ENCODE data around the gene POU2F3.

POU2F3 gene

DNA sequence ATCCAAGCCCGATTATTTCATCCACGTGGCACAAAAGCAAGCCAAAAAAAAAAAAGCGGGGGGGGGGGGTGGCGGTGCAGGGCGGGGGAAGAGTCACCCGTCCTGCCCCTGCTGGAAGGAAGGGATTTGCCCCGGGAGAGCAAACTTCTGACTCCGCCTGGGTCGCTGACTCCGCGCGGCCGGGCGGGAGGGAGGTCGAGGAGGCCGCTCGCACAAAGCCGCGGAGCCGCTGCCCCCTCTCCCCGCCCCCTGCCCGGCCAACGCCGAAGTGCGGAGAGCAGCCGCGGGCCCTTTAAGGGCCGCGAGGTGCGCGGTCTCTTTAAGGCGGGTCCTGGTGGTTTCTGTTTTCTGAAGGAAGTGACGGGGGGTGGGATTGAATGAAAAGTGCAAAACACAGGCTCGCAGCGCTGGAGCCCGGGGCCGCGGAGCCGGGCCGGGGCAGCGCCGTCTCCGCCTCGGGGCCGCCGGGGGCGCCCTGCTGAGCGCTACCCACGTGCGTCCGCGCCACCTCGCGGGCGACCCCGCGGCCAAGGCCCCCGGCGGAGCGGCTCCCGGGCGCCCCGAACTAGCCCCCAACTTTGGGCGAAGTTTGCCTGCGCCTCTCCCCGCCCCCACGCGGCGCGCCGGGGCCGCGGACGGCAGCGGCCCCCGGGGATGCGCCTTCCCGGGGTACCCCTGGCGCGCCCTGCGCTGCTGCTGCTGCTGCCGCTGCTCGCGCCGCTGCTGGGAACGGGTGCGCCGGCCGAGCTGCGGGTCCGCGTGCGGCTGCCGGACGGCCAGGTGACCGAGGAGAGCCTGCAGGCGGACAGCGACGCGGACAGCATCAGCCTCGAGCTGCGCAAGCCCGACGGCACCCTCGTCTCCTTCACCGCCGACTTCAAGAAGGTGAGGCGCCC lies 29.1 kb upstream of the POU2F3 start, which contains the start of gene OAF:
Gene OAF, plus strand, starts transcription at position 407 of the 896 bp plus-strand sequence. Its CDS starts 248 bp downstream, at position 655.
- Histone ChIP-seq H3K4me3 (ENCODE audit: extremely low read depth, insufficient read depth, low read length, poor library complexity, severe bottlenecking) (peak within 1 kb of the TSS; percentile 65), H3K4me1 (ENCODE audit: control insufficient read depth, insufficient read depth, low read length, poor library complexity, severe bottlenecking) (peaks cover 31% of the 10 kb centered on the region), H3K27ac (ENCODE audit: low read depth, low read length, severe bottlenecking) (peak within 1 kb of the TSS; percentile 92), H3K36me3 (ENCODE audit: control insufficient read depth, insufficient read depth, low read length) (peaks cover 17% of the 10 kb centered on the region), H3K9me3 (ENCODE audit: control insufficient read depth, low read length) (no peaks in the 10 kb centered on the region)
- 0 to 1% methylated on average over 71 to 73 of the region's 108 CpGs for WGBS, 2 experiments (ENCODE audit: insufficient coverage in 2 of 2)

DNA sequence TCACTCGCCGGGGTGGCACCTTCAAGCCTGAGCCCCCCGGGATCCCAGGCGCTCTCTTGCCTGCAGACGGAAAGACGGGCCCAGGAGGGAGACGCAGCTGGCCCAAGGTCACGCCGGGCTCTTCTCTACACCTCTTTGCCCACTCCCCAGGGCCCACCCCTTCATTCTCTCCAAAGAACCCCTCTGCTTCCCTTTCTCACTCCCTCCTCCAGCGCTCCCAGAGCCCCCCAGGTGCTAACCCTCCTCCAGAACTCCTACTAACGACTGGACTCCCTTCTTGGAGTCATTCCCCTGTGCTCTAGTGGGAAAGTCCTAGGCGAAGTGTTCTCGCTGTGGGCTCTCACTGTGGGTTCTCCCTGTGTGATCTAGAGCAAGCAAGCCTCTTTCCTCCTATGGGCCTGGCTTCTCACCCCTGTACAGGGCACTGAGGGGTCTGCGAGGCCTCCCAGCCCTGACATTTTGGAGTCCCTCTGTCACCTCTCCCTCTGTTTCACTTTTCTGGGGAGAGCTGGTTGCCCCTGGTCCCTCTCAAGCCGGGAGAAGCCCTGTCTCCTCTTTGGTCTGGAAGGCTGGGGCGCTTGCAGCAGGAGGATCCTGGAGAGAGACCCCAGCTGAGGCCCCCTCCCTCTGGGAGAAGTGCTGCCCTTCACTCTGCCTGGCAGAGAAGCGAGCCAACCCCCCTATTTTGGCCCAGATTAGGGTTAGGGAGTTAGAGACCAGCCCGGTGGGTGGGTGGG lies 28.2 kb upstream of the POU2F3 start:
- Histone ChIP-seq H3K27ac (ENCODE audit: low read depth, low read length, severe bottlenecking) (no peak overlapping the region), H3K4me3 (ENCODE audit: extremely low read depth, insufficient read depth, low read length, poor library complexity, severe bottlenecking) (peak overlapping the region; percentile 65), H3K4me1 (ENCODE audit: control insufficient read depth, insufficient read depth, low read length, poor library complexity, severe bottlenecking) (peaks cover 38% of the 10 kb centered on the region), H3K36me3 (ENCODE audit: control insufficient read depth, insufficient read depth, low read length) (peaks cover 17% of the 10 kb centered on the region), H3K9me3 (ENCODE audit: control insufficient read depth, low read length) (no peaks in the 10 kb centered on the region)
- 3 to 4% methylated on average over 8 to 13 of the region's 18 CpGs for WGBS, 2 experiments (ENCODE audit: insufficient coverage in 2 of 2)

DNA sequence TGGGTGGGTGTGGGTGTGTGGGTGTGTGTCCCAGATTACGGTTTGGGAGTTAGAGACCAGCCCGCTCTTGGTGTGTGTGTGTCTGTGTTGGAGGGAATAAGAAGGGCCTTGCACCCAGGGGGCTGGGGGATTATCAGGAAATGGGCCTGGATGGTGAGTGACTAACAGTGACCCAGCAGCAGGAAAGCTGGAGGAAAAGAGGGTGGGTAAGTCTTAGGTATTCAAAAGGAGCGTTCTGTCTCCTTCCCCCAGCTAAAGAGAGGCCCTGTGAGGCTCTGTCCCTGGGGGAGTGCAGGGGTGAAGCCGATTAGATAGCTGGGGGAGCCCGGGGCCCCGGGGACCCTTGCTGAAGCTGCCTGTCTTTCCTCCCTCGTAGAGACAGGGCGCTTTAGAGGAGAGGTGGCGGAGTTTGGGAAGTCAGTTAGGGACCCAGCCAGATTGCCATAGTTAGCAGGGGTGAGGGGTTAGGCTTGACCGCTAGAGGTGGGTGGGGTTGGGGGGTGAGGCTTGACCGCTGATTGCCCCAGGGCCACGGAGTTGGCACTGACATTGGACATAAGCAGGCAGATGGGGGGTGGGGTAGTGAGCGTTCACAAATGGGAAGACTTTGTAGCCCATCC lies 27.6 kb upstream of the POU2F3 start:
- H3K9me3 ChIP-seq (ENCODE audit: control insufficient read depth, low read length) = no peaks in the 10 kb centered on the region
- peaks cover 17% of the 10 kb centered on the region for H3K36me3 ChIP-seq (ENCODE audit: control insufficient read depth, insufficient read depth, low read length)
- no peak overlapping the region for H3K27ac ChIP-seq (ENCODE audit: low read depth, low read length, severe bottlenecking)
- 14 to 25% methylated on average over 5 to 10 of the region's 13 CpGs for WGBS, 2 experiments (ENCODE audit: insufficient coverage in 2 of 2)
- peaks cover 38% of the 10 kb centered on the region for H3K4me1 ChIP-seq (ENCODE audit: control insufficient read depth, insufficient read depth, low read length, poor library complexity, severe bottlenecking)
- H3K4me3 ChIP-seq (ENCODE audit: extremely low read depth, insufficient read depth, low read length, poor library complexity, severe bottlenecking) = peak overlapping the region; percentile 65

GRCh38 chr11:120212926-120213325 lies 27.0 kb upstream of the POU2F3 start:
- no peaks in the 10 kb centered on the region for H3K9me3 ChIP-seq (ENCODE audit: control insufficient read depth, low read length)
- H3K27ac ChIP-seq (ENCODE audit: low read depth, low read length, severe bottlenecking) = no peak overlapping the region
- peak overlapping the region; percentile 65 for H3K4me3 ChIP-seq (ENCODE audit: extremely low read depth, insufficient read depth, low read length, poor library complexity, severe bottlenecking)
- H3K4me1 ChIP-seq (ENCODE audit: control insufficient read depth, insufficient read depth, low read length, poor library complexity, severe bottlenecking) = peaks cover 44% of the 10 kb centered on the region
- peaks cover 17% of the 10 kb centered on the region for H3K36me3 ChIP-seq (ENCODE audit: control insufficient read depth, insufficient read depth, low read length)
- WGBS, 2 experiments (ENCODE audit: insufficient coverage in 2 of 2) = 15 to 50% methylated on average over 1 to 2 of the region's 2 CpGs

DNA sequence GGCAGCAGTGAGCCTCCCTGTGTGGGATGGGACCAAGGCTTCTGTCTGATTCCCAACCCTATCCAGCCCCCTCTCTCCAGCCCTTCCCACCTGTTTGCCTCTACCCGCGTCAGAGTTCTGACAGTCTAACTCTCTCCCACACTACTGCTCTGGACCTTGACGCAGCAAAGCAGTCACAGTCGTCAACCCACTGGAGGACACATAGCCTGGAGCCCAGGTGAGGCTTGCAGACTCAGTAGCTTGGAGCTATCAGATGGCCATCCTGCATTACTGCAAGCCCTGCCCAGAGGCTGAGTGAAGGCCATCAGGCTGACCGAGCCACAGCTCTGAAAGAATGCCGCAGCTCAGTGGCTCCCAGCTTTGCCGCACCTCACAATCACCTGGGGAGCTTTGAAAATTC lies 25.4 kb upstream of the POU2F3 start:
- WGBS, 2 experiments (ENCODE audit: insufficient coverage in 2 of 2) = 87 to 94% methylated on average over 6 to 7 of the region's 7 CpGs
- Histone ChIP-seq H3K27ac (ENCODE audit: low read depth, low read length, severe bottlenecking) (no peak overlapping the region), H3K36me3 (ENCODE audit: control insufficient read depth, insufficient read depth, low read length) (peaks cover 17% of the 10 kb centered on the region), H3K4me3 (ENCODE audit: extremely low read depth, insufficient read depth, low read length, poor library complexity, severe bottlenecking) (no peak overlapping the region), H3K4me1 (ENCODE audit: control insufficient read depth, insufficient read depth, low read length, poor library complexity, severe bottlenecking) (peaks cover 50% of the 10 kb centered on the region), H3K9me3 (ENCODE audit: control insufficient read depth, low read length) (no peaks in the 10 kb centered on the region)

GRCh38 chr11:120215634-120216033 lies 24.3 kb upstream of the POU2F3 start:
- peaks cover 47% of the 10 kb centered on the region for H3K4me1 ChIP-seq (ENCODE audit: control insufficient read depth, insufficient read depth, low read length, poor library complexity, severe bottlenecking)
- peaks cover 20% of the 10 kb centered on the region for H3K36me3 ChIP-seq (ENCODE audit: control insufficient read depth, insufficient read depth, low read length)
- no peaks in the 10 kb centered on the region for H3K9me3 ChIP-seq (ENCODE audit: control insufficient read depth, low read length)
- 73 to 80% methylated on average over 2 to 3 of the region's 5 CpGs for WGBS, 2 experiments (ENCODE audit: insufficient coverage in 2 of 2)
- H3K27ac ChIP-seq (ENCODE audit: low read depth, low read length, severe bottlenecking) = no peak overlapping the region
- H3K4me3 ChIP-seq (ENCODE audit: extremely low read depth, insufficient read depth, low read length, poor library complexity, severe bottlenecking) = no peak overlapping the region

GRCh38 chr11:120216426-120217102 lies 23.4 kb upstream of the POU2F3 start:
- no peak overlapping the region for H3K27ac ChIP-seq (ENCODE audit: low read depth, low read length, severe bottlenecking)
- 89 to 91% methylated on average over 8 of the region's 8 CpGs for WGBS, 2 experiments (ENCODE audit: insufficient coverage in 2 of 2)

GRCh38 chr11:120217526-120217925 lies 22.4 kb upstream of the POU2F3 start:
- Histone ChIP-seq H3K4me1 (ENCODE audit: control insufficient read depth, insufficient read depth, low read length, poor library complexity, severe bottlenecking) (peaks cover 47% of the 10 kb centered on the region), H3K9me3 (ENCODE audit: control insufficient read depth, low read length) (no peaks in the 10 kb centered on the region), H3K36me3 (ENCODE audit: control insufficient read depth, insufficient read depth, low read length) (peaks cover 26% of the 10 kb centered on the region), H3K4me3 (ENCODE audit: extremely low read depth, insufficient read depth, low read length, poor library complexity, severe bottlenecking) (no peak overlapping the region), H3K27ac (ENCODE audit: low read depth, low read length, severe bottlenecking) (no peak overlapping the region)
- 86 to 92% methylated on average over 7 to 11 of the region's 12 CpGs for WGBS, 2 experiments (ENCODE audit: insufficient coverage in 2 of 2)

More at GRCh38 chr11:120216426-120217102, 23.4 kb upstream of the POU2F3 start:
- peaks cover 23% of the 10 kb centered on the region for H3K36me3 ChIP-seq (ENCODE audit: control insufficient read depth, insufficient read depth, low read length)
- no peaks in the 10 kb centered on the region for H3K9me3 ChIP-seq (ENCODE audit: control insufficient read depth, low read length)
- no peak overlapping the region for H3K4me3 ChIP-seq (ENCODE audit: extremely low read depth, insufficient read depth, low read length, poor library complexity, severe bottlenecking)
- peaks cover 47% of the 10 kb centered on the region for H3K4me1 ChIP-seq (ENCODE audit: control insufficient read depth, insufficient read depth, low read length, poor library complexity, severe bottlenecking)

DNA sequence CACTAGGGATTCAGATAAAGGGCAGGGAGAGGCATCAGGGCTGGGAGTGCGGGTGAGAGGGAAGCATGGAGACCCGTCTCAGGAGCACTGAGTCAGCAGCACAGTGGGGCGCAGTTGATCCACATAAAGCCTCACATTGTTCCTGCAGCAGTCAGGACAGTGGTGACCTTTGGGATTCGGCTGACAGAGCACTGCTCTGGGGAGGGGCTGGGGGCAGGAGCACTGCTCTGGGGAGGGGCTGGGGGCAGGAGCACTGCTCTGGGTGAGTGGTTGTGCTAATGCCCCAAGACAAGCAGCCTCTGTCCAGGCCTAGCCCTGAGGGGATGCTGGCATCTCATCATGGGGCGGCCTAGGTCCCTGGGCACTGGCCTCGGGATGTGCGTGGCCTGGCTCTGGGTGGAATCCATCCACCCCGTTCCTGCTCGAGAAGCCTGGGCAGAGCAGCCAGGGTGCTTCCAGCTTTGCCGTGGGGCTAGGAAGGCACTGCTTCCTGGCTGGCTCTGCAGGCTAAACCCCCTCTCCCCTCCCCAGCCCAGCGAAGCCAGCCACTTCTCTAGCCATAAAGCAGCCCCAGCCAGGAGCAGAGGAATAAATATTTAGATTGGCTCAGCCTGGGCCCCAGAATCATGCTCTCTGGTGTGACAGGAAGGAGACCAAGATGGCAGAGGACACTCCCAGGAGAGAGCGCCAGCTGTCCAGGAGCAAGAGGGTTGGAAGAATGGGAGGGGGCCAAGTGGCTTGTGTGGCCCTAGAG lies 21.8 kb upstream of the POU2F3 start:
- 63 to 64% methylated on average over 9 to 11 of the region's 12 CpGs for WGBS, 2 experiments (ENCODE audit: insufficient coverage in 2 of 2)

More for the DNA sequence above, 21.8 kb upstream of the POU2F3 start:
- H3K4me3 ChIP-seq (ENCODE audit: extremely low read depth, insufficient read depth, low read length, poor library complexity, severe bottlenecking) = no peak overlapping the region
- peaks cover 42% of the 10 kb centered on the region for H3K4me1 ChIP-seq (ENCODE audit: control insufficient read depth, insufficient read depth, low read length, poor library complexity, severe bottlenecking)
- no peaks in the 10 kb centered on the region for H3K9me3 ChIP-seq (ENCODE audit: control insufficient read depth, low read length)
- H3K27ac ChIP-seq (ENCODE audit: low read depth, low read length, severe bottlenecking) = peak overlapping the region; percentile 49
- peaks cover 26% of the 10 kb centered on the region for H3K36me3 ChIP-seq (ENCODE audit: control insufficient read depth, insufficient read depth, low read length)
